Gastroesophageal sphincter (tissue), 3 donors: ENCODE measurements around the gene ADPRHL1.

Experiments used
- EP300 ChIP-seq: sonication (generic); formaldehyde crosslinking; IDR thresholded peaks from one replicate; pipeline ENCODE4 v1.6.1; 2017; ENCODE audit warnings: antibody characterized with exemption, mild to moderate bottlenecking
- POLR2AphosphoS5 ChIP-seq: sonication (generic); formaldehyde crosslinking; IDR thresholded peaks from one replicate; pipeline ENCODE4 v1.6.1; 2017; ENCODE audit warnings: antibody characterized with exemption
- TF ChIP-seq, protein P1 (sequence below), 4 experiments: fragments of 200-600 bp in 2 of 4; fragments of 450-650 bp in 2 of 4; sonication (generic) in 1 of 4; IDR thresholded peaks; one replicate each; pipeline ENCODE4 v1.5.1; 2017 to 2019; ENCODE audit warnings: antibody characterized with exemption in 4 of 4, mild to moderate bottlenecking in 2 of 4, moderate library complexity in 2 of 4

DNA sequence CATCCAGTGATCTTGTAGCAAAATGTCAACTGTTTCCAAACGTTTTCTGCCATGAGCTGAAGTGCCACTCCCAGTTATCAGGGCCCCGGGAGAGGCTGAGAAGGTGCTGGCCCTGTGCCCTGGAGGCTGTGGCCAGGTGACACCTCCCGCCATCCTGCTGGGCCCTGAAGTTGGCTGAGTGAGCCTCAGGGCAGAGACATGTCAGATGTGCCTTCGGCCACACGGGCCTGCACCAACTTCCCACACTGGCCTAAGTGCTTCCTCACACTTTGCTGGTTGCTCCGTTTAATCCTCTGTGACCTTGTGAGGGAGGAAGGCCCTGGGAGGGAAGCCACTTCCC lies 4.8 kb downstream of the ADPRHL1 start:
- TF ChIP-seq, protein P1, sequence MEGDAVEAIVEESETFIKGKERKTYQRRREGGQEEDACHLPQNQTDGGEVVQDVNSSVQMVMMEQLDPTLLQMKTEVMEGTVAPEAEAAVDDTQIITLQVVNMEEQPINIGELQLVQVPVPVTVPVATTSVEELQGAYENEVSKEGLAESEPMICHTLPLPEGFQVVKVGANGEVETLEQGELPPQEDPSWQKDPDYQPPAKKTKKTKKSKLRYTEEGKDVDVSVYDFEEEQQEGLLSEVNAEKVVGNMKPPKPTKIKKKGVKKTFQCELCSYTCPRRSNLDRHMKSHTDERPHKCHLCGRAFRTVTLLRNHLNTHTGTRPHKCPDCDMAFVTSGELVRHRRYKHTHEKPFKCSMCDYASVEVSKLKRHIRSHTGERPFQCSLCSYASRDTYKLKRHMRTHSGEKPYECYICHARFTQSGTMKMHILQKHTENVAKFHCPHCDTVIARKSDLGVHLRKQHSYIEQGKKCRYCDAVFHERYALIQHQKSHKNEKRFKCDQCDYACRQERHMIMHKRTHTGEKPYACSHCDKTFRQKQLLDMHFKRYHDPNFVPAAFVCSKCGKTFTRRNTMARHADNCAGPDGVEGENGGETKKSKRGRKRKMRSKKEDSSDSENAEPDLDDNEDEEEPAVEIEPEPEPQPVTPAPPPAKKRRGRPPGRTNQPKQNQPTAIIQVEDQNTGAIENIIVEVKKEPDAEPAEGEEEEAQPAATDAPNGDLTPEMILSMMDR (IDR thresholded peaks at IDR 0.05): no peak
- TF ChIP-seq POLR2AphosphoS5 (no peak), EP300 (no peak)
